HCT116 (cell line): Measurements from ENCODE around the gene NR2E3.

ENCODE experiments used
- CEBPB ChIP-seq: IDR thresholded peaks from 2 replicates; pipeline ENCODE4 v1.6.1; 2012; ENCODE audit warnings: low read depth
- EZH2 ChIP-seq: fragments of 200-600 bp; sonication (generic); IDR thresholded peaks from 2 replicates; pipeline ENCODE4 v1.6.1; 2017; ENCODE audit warnings: antibody characterized with exemption, mixed run types
- EZH2phosphoT487 ChIP-seq: fragments of 200-600 bp; IDR thresholded peaks from 2 replicates; pipeline ENCODE4 v1.6.1; 2018; ENCODE audit warnings: antibody characterized with exemption, borderline replicate concordance
- POLR2A ChIP-seq: IDR thresholded peaks from 2 replicates; pipeline ENCODE4 v1.7.0; 2011; ENCODE audit warnings: borderline replicate concordance; ENCODE audit not compliant: insufficient read depth, insufficient read length; ENCODE audit errors: extremely low read depth
- POLR2AphosphoS5 ChIP-seq: IDR thresholded peaks from 2 replicates; pipeline ENCODE4 v1.6.1; 2011; ENCODE audit warnings: mild to moderate bottlenecking, low read depth, low read length, moderate library complexity
- RAD21 ChIP-seq: IDR thresholded peaks from 2 replicates; pipeline ENCODE4 v1.6.1; 2012; ENCODE audit warnings: low read depth, mild to moderate bottlenecking
- SIN3A ChIP-seq: IDR thresholded peaks from 2 replicates; pipeline ENCODE4 v1.6.1; 2012; ENCODE audit warnings: low read depth
- SP1 ChIP-seq: IDR thresholded peaks from 2 replicates; pipeline ENCODE4 v1.6.1; 2012; ENCODE audit warnings: low read depth
- SRF ChIP-seq: IDR thresholded peaks from 2 replicates; pipeline ENCODE4 v1.6.1; 2012; ENCODE audit warnings: low read depth
- TCF7L2 ChIP-seq: IDR thresholded peaks from 2 replicates; pipeline ENCODE4 v1.7.0; 2011; ENCODE audit warnings: borderline replicate concordance, inconsistent platforms; ENCODE audit not compliant: insufficient read depth, insufficient read length; ENCODE audit errors: extremely low read depth
- YY1 ChIP-seq: IDR thresholded peaks from 2 replicates; pipeline ENCODE4 v1.6.1; 2011; ENCODE audit warnings: low read length, low read depth, moderate library complexity, mild to moderate bottlenecking; ENCODE audit not compliant: insufficient replicate concordance; ENCODE audit errors: extremely low read depth
- TF ChIP-seq, protein P1 (sequence below), 3 experiments: fragments of 200-600 bp in 1 of 3; sonication (generic) in 1 of 3; IDR thresholded peaks in 2 of 3; conservative IDR thresholded peaks in 1 of 3; 2 replicates each; pipeline ENCODE4 v1.5.1; 2012 to 2017; ENCODE audit warnings: low read depth in 2 of 3, low read length in 2 of 3, antibody characterized with exemption in 1 of 3, borderline replicate concordance in 1 of 3, control low read depth in 1 of 3, mild to moderate bottlenecking in 1 of 3, mixed read lengths in 1 of 3, mixed run types in 1 of 3, moderate library complexity in 1 of 3; ENCODE audit not compliant: insufficient read depth in 1 of 3
- TF ChIP-seq, protein P2 (sequence below): IDR thresholded peaks from 2 replicates; pipeline ENCODE4 v1.6.1; 2012; ENCODE audit warnings: low read depth
- TF ChIP-seq, protein P3 (sequence below): IDR thresholded peaks from 2 replicates; pipeline ENCODE4 v1.6.1; 2012

DNA sequence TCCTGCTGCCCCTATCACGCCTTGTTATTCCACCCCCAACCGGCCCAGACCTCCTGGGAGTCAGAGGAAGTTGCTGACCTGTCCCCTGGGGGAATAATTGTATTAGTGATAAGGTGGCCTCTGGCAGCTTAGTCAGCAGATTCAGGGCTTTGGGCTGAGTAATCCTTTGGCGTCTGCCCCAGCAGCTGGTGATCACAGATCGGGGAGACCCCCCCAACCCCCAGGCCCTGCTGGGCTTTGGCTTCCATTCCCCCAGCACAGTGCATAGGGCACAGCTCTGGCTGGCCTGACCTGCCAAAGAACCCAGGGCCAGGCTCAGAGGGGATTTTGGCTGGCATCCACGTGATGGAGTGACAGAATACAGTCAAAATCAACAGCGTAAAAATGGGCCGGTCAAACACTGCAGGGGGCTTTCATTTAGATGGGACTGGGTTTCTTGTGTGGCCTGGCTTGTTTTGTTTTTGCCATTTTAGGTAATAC lies 3.9 kb upstream of the NR2E3 start:
- TF ChIP-seq EZH2 (no peak), SP1 (no peak), EZH2phosphoT487 (no peak), POLR2A (no peak), YY1 (no peak), POLR2AphosphoS5 (no peak), RAD21 (no peak), TCF7L2 (no peak), CEBPB (no peak), SRF (no peak), SIN3A (no peak)
- TF ChIP-seq, protein P1, sequence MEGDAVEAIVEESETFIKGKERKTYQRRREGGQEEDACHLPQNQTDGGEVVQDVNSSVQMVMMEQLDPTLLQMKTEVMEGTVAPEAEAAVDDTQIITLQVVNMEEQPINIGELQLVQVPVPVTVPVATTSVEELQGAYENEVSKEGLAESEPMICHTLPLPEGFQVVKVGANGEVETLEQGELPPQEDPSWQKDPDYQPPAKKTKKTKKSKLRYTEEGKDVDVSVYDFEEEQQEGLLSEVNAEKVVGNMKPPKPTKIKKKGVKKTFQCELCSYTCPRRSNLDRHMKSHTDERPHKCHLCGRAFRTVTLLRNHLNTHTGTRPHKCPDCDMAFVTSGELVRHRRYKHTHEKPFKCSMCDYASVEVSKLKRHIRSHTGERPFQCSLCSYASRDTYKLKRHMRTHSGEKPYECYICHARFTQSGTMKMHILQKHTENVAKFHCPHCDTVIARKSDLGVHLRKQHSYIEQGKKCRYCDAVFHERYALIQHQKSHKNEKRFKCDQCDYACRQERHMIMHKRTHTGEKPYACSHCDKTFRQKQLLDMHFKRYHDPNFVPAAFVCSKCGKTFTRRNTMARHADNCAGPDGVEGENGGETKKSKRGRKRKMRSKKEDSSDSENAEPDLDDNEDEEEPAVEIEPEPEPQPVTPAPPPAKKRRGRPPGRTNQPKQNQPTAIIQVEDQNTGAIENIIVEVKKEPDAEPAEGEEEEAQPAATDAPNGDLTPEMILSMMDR (IDR thresholded peaks at IDR 0.05 in 2 of 3, conservative IDR thresholded peaks at IDR 0.05 in 1 of 3; ENCODE audit: borderline replicate concordance in 1 of 3, insufficient read depth in 1 of 3, low read depth in 2 of 3, low read length in 2 of 3): no peak
- TF ChIP-seq, protein P2, sequence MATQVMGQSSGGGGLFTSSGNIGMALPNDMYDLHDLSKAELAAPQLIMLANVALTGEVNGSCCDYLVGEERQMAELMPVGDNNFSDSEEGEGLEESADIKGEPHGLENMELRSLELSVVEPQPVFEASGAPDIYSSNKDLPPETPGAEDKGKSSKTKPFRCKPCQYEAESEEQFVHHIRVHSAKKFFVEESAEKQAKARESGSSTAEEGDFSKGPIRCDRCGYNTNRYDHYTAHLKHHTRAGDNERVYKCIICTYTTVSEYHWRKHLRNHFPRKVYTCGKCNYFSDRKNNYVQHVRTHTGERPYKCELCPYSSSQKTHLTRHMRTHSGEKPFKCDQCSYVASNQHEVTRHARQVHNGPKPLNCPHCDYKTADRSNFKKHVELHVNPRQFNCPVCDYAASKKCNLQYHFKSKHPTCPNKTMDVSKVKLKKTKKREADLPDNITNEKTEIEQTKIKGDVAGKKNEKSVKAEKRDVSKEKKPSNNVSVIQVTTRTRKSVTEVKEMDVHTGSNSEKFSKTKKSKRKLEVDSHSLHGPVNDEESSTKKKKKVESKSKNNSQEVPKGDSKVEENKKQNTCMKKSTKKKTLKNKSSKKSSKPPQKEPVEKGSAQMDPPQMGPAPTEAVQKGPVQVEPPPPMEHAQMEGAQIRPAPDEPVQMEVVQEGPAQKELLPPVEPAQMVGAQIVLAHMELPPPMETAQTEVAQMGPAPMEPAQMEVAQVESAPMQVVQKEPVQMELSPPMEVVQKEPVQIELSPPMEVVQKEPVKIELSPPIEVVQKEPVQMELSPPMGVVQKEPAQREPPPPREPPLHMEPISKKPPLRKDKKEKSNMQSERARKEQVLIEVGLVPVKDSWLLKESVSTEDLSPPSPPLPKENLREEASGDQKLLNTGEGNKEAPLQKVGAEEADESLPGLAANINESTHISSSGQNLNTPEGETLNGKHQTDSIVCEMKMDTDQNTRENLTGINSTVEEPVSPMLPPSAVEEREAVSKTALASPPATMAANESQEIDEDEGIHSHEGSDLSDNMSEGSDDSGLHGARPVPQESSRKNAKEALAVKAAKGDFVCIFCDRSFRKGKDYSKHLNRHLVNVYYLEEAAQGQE: no peak
- TF ChIP-seq, protein P3, sequence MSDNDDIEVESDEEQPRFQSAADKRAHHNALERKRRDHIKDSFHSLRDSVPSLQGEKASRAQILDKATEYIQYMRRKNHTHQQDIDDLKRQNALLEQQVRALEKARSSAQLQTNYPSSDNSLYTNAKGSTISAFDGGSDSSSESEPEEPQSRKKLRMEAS: no peak
